Femur (tissue), 1 donor: ENCODE measurements around the gene ESD.
"Not testable (repeated sequence)": the region's sequence is repeated elsewhere in the genome, so short reads cannot be mapped to it uniquely, and the experiment has no call there.

Experiments used
- DNase-seq: peaks from one replicate; pipeline ENCODE4 v3.0.0-alpha.2; 2017

ESD gene

GRCh38 chr13:46783504-46783903 lies 13.5 kb downstream of the ESD start:
- no peak for DNase-seq

GRCh38 chr13:46782691-46783090 lies 14.3 kb downstream of the ESD start:
- no peak for DNase-seq

- no peak for DNase-seq
Measured at GRCh38 chr13:46782066-46782465, 14.9 kb downstream of the ESD start.

- no peak for DNase-seq
Measured at GRCh38 chr13:46778890-46779289, 18.1 kb downstream of the ESD start.

GRCh38 chr13:46778095-46778494 lies 18.9 kb downstream of the ESD start:
- no peak for DNase-seq

- no peak for DNase-seq
Measured at GRCh38 chr13:46775385-46776107, 21.4 kb downstream of the ESD start.

GRCh38 chr13:46773541-46773940 lies 23.4 kb downstream of the ESD start:
- no peak for DNase-seq

- DNase-seq, result no peak
Measured at GRCh38 chr13:46771693-46772092, 25.3 kb downstream of the ESD start.

GRCh38 chr13:46769925-46770324 lies 27.0 kb downstream of the ESD start:
- not testable (repeated sequence) for DNase-seq

- DNase-seq, result no peak
Measured at GRCh38 chr13:46761866-46762265, 35.1 kb downstream of the ESD start.

GRCh38 chr13:46761174-46761573 lies 35.8 kb downstream of the ESD start:
- no peak for DNase-seq

- no peak for DNase-seq
Measured at GRCh38 chr13:46759846-46760245, 37.1 kb downstream of the ESD start.

- DNase-seq, result no peak
Measured at GRCh38 chr13:46757640-46758039, 39.3 kb downstream of the ESD start.

- no peak for DNase-seq
Measured at GRCh38 chr13:46756977-46757376, 40.0 kb downstream of the ESD start.

- not testable (repeated sequence) for DNase-seq
Measured at GRCh38 chr13:46755508-46755907, 41.5 kb downstream of the ESD start.

- no peak for DNase-seq
Measured at GRCh38 chr13:46754812-46755211, 42.1 kb downstream of the ESD start.

- DNase-seq, result no peak
Measured at GRCh38 chr13:46753917-46754316, 43.0 kb downstream of the ESD start.

GRCh38 chr13:46753137-46753536 lies 43.8 kb downstream of the ESD start:
- no peak for DNase-seq

- DNase-seq, result no peak
Measured at GRCh38 chr13:46751811-46752635, 44.9 kb downstream of the ESD start.

GRCh38 chr13:46749951-46750350 lies 47.0 kb downstream of the ESD start:
- no peak for DNase-seq

GRCh38 chr13:46748300-46748699 lies 48.7 kb downstream of the ESD start:
- no peak for DNase-seq

GRCh38 chr13:46747031-46747820 lies 49.7 kb downstream of the ESD start:
- DNase-seq, result no peak

- DNase-seq, result no peak
Measured at GRCh38 chr13:46745706-46746105, 51.3 kb downstream of the ESD start.

- DNase-seq, result no peak
Measured at GRCh38 chr13:46745062-46745461, 51.9 kb downstream of the ESD start.
